Right ventricle myocardium superior (tissue), 1 donor: ENCODE measurements around the gene FHOD3. TPM values are rescaled to one million over a fixed set of nuclear protein-coding genes. Genes with fewer than 3 reads are reported as not detected.

Experiments
- ATAC-seq: fragments of 200-7000 bp; cut with Tn5 transposase; one replicate; pipeline ENCODE4 v1.9.1; 2020; ENCODE audit warnings: mild to moderate bottlenecking; ENCODE audit not compliant: poor library complexity
- DNase-seq: peaks from one replicate; pipeline ENCODE4 v3.0.0-alpha.2; 2020
- intact Hi-C: fragments of 100-400 bp; cut with DNase I; formaldehyde crosslinking; loops from one replicate; pipeline ENCODE4 v1.11.2; 2022
- total RNA-seq: library from RNA; stranded (reverse); fragmentation: NEBNext Ultra II Directional; extraction: Animal tissue kit (Norgen Biotek cat#: 25700); gene quantifications from one replicate; pipeline ENCODE4 v1.2.1, GENCODE V29; 2021
- donor health status: DM: no; HTN: yes; CAD: no; lungs with severe emphysema.

The FHOD3 gene
- total RNA-seq, 1 donor from 2014 or later = 317 TPM

DNA sequence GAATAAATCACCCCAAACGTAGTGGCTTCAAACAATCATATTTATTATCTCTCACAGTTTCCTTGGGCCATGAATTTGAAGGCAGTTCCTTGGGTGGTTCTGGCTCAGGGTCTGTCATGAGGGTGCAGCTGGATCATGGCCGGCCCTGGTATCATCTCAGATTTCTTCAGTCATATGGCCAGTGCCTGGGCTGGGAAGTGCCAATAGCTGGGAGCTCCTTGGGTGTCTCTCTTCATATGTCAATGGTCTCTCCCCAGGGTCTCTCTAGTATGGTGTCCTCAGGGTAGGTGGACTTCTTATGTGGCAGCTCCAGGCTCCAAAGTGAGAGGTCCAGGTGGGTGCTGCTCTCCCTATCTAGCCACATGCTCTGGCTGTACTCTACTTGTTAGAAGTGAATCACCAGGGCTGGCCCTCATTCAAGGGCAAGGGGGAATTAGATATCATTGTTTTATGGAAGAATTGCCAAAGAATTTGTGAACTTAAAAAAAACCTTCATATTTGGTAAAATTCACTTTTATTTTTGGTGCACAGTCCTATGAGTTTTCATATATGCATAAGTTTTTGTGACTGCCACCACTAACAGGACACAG is 15.4 kb downstream of the FHOD3 start:
- DNase-seq (no peak), ATAC-seq (no peak)
- intact Hi-C loops = no loop called here

GRCh38 chr18:36314098-36314497 is 16.6 kb downstream of the FHOD3 start:
- ATAC-seq (peak; percentile 65), DNase-seq (no peak)
- intact Hi-C loops = no loop called here

GRCh38 chr18:36314754-36315153 is 17.2 kb downstream of the FHOD3 start:
- DNase-seq (no peak), ATAC-seq (no peak)
- intact Hi-C loops = no loop called here

- no peak for DNase-seq
- intact Hi-C loops = no loop called here
- ATAC-seq = peak; percentile 80
Observed at GRCh38 chr18:36315736-36316135, 18.2 kb downstream of the FHOD3 start.

DNA sequence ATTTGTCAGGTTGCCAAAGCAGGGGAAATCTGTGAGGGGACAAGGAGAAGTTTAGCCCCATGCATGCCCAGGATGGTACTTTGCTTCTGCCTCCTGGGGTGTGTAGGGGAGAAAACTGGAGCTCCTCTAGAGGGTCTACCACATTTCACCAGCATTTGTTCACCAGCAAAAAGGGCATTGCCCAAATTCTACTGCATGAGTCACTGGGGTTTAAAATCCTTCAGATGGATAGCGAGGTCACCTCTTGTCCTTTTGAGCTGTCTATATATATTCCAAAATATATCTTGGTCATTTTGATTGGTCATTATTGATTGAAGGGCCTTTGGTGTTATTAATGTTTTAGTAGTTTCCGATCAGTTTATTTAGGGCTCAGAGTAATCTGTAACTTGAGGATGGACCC is 18.7 kb downstream of the FHOD3 start:
- no peak for DNase-seq
- intact Hi-C loops = no loop called here
- ATAC-seq = no peak

DNA sequence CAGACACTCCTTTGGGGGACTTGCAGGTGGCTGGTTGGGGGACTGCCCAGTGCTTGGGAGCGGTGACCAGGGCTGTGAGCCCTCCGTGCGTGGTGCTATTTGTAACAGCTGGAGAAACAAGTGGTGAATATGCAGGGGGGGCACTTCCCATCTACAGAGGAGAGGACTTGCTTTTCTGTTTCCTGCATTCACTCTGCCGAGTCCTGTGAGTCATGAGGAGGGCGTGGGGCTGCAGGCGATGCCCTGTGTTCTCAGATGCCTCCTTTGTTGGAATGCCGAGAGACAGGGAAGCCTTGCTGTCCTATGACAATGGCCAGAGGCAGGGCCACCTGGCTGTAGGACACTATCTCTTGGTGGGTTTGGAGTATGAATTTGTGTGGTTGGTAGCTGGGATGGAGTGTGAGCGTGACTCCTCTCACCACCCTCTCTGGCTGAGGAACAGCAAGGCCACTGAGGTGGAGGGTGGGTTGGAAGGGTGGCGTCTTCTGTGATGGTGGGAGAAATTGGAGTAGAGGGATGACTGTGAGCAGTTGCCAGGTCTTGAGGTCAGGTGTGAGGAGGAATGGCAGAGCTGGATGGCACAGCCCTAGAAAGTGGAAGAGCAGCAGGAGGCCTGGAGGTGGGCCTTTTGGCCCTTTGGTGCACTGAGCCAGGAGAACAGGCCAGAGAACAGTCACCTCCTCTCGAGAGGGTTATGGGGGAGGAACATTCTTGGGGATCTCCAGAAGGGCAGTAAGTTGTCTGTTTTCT is 24.3 kb downstream of the FHOD3 start:
- intact Hi-C loops = loop anchor here (10.0 kb wide), 1 partner anchor 143 kb away; no protein-coding TSS in a partner anchor
- ATAC-seq (peak; percentile 25), DNase-seq (no peak)

GRCh38 chr18:36322408-36322728 is 24.9 kb downstream of the FHOD3 start:
- intact Hi-C loops = loop anchor here (10.0 kb wide), 1 partner anchor 142 kb away; no protein-coding TSS in a partner anchor
- no peak for DNase-seq
- no peak for ATAC-seq

GRCh38 chr18:36322734-36323133 is 25.2 kb downstream of the FHOD3 start:
- DNase-seq (no peak), ATAC-seq (peak; percentile 36)
- intact Hi-C loops = loop anchor here (10.0 kb wide), 1 partner anchor 142 kb away; no protein-coding TSS in a partner anchor

- DNase-seq = no peak
- ATAC-seq = no peak
- intact Hi-C loops = loop anchor here (10.0 kb wide), 1 partner anchor 141 kb away; no protein-coding TSS in a partner anchor
Observed at GRCh38 chr18:36323421-36323820, 25.9 kb downstream of the FHOD3 start.

- ATAC-seq = no peak
- DNase-seq = no peak
- intact Hi-C loops = loop anchor here (10.0 kb wide), 1 partner anchor 139 kb away; no protein-coding TSS in a partner anchor
Observed at GRCh38 chr18:36325846-36326245, 28.3 kb downstream of the FHOD3 start.

GRCh38 chr18:36326771-36327170 is 29.3 kb downstream of the FHOD3 start:
- ATAC-seq = peak; percentile 67
- intact Hi-C loops = loop anchor here (10.0 kb wide), 1 partner anchor 138 kb away; no protein-coding TSS in a partner anchor
- no peak for DNase-seq

- no peak for DNase-seq
- ATAC-seq = peak; percentile 65
- intact Hi-C loops = loop anchor here (10.0 kb wide), 1 partner anchor 137 kb away; no protein-coding TSS in a partner anchor
Observed at GRCh38 chr18:36327352-36328316, 30.1 kb downstream of the FHOD3 start.

GRCh38 chr18:36328385-36328858 is 30.9 kb downstream of the FHOD3 start:
- ATAC-seq = no peak
- intact Hi-C loops = loop anchor here (10.0 kb wide), 1 partner anchor 136 kb away; no protein-coding TSS in a partner anchor
- no peak for DNase-seq

DNA sequence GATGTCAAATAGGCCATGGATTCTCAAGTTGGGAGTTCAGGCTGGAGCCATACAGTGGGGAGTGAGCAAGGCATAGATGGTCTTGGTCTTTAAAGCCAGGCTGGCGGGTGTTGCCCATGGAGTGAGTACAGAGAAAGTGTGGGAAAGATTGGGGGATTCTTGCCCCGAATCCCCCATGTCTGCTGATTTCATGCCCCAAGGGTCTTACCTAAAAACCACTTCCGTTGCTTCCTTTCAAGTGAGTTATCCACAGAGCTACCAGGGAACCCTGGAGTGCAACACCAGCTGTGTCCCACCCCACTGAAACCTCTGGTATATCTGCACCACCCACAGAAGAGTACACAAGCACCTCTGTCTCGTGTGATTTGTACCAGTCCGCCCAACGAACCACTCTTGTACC is 31.4 kb downstream of the FHOD3 start:
- DNase-seq (no peak), ATAC-seq (no peak)
- intact Hi-C loops = loop anchor here (10.0 kb wide), 1 partner anchor 136 kb away; no protein-coding TSS in a partner anchor

- DNase-seq (no peak), ATAC-seq (no peak)
- intact Hi-C loops = loop anchor here (10.0 kb wide), 1 partner anchor 135 kb away; no protein-coding TSS in a partner anchor
Observed at GRCh38 chr18:36329684-36330434, 32.3 kb downstream of the FHOD3 start.

DNA sequence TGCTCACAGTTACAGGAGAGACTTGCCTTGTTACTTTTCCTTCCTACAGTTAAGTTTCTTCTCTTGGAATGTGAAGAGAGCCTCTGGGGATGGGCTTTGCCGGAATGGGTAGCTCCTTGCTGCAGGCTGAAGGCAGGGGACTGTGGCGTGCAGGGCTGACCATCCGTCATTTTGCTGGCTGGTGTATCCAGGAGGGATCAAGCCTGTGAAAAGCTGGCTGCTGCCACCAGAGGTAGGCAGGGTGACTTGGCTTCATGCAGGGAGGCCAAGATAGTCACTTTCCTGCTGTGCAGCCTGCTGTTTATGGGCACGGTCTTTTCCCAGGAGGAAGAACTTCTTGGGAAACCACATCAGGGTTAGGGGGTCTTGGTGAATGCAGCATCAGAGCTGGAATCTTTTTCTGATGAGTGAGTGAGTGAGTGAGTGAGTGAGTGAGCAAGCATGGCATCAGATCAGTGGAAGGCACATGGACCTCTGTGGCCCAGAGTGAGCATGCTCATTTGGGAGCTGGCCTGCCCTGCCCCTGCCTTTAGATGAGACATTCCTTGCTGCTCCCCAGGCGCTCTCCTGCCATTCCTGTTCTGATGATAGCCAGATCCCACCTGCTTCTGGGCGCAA is 33.0 kb downstream of the FHOD3 start:
- no peak for ATAC-seq
- intact Hi-C loops = no loop called here
- no peak for DNase-seq

DNA sequence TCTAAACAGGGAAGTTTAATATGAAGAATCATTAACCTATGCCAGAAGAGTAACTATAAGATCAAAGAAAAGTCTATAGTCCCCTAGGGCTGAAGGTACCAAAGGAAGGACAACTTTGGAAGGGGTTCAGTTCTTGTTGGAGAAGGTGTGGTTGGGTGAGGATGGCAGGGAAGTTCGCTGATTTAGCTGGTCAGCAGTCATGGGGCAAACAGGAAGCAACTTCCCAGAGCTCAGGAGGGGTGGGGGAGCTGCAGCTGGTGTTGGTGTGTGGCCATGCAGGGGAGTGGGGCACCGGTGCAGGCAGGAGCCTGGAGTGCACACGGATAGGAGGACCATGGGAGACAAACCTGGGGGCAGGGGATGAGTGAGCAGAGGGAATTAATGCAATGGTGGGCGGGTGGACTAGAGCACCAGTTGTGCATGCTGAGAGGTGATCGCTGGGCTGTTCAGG is 34.0 kb downstream of the FHOD3 start:
- DNase-seq = no peak
- intact Hi-C loops = no loop called here
- no peak for ATAC-seq

GRCh38 chr18:36333414-36333813 is 35.9 kb downstream of the FHOD3 start:
- ATAC-seq (no peak), DNase-seq (no peak)
- intact Hi-C loops = no loop called here
